Stimulated activated CD4-positive, alpha-beta T cell treated with anti-CD3 and anti-CD28 coated beads, Interleukin-1b, Interleukin-23, amount 100 ng/mL, for 48 hours (primary cell): Measurements from ENCODE around the gene MED28.

Source experiments
- DNase-seq: peaks from one replicate; pipeline ENCODE4 v3.0.0-alpha.2; 2020

MED28 gene

DNA sequence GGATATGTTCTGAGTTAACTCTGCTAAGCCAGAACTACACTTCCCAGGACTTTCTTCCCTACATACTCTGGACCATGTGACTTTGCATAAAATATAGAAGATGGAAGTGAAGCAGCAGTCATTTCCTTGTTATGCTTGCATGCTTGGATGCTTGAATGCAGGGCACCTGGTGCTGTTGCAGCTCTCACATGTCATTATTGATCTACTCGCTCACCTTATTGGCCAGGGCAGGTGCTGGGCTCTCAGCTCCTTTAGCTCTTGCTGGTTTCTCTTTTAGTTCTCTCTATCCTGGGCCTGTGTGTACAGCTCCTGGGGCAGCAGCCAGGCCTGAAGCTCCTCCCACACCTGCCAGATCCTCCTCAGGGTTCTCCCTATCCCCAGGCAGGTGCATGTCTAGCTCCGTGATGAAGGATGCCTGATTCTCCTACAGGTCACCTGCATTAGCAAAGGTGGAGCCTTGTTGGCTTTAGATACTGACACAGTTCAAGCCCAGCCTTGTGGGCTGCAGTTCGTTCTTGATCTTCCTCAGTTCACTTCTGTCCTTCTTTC, 53.3 kb downstream of the MED28 start:
- DNase-seq, result no peak

DNA sequence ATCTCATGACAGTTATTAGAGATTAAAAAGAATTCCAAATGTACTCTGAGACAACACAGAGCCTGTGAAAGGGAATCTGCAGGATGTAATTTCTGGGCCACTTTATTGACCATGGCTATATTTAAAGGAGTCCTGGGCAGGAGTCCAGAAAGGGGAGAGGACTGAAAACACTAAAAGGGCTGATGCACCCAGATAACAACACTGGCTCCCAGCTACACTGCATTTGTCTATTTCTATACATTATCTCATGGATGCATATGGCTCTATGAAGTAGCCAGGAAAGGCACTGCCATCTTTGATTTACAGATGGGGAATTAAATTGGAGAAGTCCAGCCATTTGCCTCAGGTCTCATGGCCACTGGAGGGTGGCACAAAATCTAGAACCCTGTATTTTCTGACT, 56.0 kb downstream of the MED28 start:
- no peak for DNase-seq

DNA sequence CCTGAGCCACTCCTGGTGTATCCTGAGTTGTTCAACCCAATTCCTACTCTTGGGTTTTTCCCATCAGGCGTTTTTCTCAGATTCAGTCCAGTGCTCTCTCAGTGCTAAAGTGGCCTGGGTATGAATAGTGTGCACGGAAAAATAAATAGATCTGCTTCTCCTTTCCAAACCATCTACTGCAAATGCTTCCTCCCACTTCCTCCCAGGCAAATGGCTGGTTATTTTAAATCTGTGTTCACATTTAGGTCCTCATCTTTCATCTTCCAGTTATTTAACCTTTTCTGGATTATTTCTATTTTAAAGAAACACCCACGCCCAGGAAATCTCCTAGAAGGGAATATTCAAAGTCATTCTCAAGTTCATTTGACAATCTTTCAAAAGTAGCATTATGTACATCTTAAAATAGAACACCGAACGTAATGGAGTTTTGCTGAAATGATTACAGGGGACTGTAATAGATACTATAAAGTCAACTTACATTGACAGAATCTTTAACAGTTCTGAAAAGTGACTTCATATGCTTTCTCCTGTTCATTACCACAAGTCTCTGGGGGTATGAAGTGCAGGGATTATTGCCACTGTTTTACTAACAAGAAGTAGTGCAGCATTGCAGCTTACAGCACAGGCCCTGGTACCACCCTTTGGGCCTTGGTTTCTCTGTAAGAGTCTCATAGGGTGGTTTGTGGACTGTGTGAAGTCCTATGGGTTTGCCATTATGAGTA, 66.3 kb downstream of the MED28 start:
- no peak for DNase-seq

DNA sequence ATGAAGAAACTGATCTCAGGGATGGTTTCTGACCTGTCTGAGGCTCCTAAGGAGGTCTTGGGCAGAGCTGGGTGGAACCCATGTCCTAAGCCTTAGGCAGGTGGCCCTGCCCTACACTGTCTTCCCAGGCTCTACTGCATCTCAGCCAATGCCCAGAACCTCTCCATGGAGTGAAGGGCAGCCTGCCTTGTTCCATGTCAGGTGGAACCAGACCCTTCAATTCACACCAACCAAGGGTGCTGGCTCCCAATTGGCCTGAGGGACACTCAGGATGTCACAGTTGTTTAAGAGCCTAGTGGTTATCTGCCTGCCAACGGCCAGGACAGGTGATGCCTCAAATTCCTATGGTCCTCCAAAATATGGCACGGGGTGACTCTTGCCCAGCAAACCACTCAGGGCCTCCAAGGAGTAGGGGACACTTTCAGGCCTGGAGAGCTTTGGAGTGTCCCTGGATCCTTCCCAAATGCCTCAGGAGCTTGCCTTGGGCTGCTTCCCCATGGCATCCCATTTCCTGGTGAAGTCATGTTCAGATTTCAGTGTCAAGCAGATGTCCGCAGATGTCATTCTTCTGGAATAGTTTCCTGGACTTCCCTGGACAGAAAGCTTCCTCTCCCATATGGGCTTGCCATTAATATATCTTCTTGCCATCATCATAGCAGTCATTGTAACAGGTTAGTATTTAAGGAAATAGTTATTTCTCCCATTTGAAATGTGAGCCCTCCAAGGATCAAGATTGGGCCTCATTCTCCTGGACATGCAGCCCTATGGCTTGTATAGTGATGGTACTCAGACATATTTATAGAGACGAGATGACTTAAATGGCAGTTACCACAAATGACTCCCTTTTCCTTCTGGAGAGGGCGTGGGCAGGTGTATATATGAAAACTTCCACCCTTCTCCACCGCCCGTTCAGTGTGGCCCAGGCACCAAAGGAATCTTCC, 67.1 kb downstream of the MED28 start:
- DNase-seq, result no peak

DNA sequence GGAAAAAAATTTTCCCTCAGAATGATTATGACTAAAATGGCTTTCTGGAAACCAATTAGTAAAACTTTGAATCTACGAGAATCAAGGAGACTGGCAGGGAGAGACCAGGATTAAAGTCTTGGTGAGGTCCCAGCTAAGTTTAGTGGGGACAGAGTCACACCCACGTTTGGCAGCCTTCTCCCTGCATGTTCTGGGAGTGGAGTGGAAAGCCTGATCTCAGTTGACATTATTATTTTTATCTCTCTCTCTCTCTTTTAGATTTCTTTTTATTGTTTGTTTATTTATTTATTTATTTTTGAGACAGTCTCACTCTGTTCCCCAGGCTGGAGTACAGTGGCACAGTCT, 67.8 kb downstream of the MED28 start:
- DNase-seq, result no peak
